Measurements from ENCODE around the gene RPL37A.

The RPL37A gene

DNA sequence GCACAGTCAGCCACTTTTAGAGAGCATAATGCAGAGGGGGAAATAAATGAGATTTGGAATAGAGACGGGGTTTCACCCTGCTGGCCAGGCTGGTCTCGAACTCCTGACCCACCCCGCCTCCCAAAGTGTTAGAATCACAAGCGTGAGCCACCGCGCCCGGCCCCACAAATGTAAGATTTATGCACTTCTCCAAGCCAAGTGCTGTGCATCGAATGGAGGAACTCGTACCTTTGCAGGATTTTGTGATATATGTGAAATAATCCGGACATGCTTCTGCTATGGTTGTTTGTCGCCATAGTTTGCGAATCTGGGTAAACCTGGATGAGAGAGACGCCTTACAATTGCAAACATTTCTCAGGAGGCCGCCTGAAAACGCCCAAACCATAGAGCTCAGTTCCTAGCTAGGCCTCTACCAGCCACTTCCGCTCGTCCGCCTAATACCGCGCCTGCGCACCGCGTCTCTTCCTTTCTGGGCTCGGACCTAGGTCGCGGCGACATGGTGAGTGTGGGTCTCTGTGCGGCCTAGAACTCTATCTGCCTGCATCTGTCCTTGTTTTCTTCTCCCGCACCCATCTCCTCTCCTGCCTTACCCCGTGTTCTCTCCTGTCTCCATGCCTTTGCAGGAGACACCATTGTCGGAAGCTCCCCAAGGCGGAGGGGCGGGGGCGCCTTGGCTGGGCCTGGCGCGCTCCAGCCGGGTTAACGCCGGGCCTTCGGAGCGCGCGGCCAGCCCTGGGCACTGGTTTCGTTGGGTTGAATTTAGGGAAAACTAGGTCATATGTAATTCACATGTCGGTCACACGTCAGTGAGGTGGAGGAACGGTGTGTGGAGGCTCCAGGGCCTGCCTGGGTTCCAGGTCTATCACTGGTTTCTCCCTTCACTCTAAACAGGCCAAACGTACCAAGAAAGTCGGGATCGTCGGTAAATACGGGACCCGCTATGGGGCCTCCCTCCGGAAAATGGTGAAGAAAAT is at the start of gene RPL37A:
TSS of gene RPL37A (plus strand) at position 466 of the 974 bp plus-strand sequence. CDS start at position 497, 31 bp downstream.
- peak; percentile 77 for DNase-seq (ENCODE audit: low read depth)

DNA sequence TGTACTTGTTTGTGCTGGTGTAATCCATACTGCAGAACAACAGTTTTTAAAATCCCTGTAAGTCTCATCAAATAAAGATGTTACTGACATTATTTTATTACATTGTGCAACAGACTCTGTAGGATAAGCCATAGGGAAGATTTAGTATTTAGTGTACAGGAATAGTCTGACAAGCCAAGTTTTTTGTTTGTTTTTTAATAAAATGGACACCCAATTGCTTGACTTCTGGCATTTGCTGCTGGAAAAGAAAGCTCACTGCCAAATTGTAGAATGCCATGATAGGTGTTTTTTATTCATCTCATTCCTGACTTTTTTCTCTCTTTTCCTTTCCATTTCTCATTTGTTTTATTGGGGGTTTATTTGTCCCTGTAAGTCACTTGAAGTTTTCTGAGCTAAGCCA is 48.3 kb upstream of the RPL37A start:
- no peak for DNase-seq (ENCODE audit: low read depth)

DNA sequence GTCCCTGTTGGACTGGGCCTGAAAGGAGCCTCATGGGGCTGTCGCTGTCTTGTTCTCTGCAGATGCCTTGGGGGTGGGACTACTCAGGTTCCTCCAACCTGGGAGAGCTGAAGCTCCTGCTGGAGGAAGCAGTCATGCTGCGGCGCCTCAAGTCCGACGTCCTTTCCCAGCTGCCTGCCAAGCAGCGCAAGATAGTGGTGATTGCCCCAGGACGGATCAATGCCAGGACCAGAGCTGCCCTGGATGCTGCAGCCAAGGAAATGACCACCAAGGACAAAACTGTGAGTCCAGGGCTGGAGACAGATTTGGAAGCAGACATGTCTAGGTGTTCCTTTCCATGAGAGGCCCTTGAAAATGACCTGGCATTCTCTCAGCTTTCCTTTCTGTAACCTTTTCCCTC is 47.9 kb upstream of the RPL37A start:
- DNase-seq (ENCODE audit: low read depth) = no peak

DNA sequence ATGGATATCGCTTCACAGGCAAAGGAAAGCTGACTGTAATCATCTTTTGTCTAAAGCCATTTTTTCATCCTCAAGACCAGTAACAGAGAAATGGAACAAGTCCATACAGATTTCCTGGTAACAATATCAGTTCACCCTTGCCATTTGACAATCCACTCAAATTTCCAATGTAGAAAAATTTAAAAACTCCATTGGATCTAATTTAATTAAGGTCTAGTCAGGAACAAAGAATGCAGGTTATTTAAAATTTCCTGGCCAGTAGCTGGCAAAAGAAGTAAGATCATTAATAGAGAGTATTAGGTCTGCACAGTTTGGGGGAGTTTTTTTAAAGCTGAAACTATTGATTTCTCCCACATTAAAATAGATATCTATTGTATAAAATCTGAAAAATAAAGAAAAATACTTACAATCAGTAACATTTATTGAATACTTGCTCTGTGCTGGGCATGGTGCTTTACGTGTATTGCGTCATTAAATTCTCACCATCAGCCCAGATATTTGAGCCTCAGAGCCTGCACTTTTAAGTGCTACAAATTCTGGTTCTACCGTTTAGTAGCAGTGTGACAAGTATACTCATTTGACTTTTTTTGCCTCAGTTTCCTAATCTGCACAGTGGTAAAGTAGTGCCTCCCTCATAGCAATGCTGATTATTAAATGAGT is 44.6 kb upstream of the RPL37A start:
- DNase-seq (ENCODE audit: low read depth) = no peak

DNA sequence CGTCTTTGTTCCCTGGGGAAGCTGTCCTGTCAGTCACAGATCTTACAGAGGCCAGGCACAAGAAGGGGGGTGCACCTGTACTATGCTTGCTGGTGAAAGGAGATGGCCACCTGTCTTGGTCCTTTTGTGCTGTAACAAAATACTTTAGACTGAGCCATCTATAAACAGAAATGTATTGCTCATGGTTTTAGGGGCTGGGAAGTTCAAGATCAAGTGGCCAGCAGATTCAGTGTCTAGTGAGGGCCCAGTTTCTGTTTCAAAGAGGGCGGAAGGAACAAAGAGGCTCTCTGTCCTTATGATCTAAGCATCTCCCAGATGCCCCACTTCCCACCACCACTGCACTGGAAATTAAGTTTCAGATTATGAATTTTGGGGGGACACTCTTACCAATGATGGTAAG is 35.5 kb upstream of the RPL37A start:
- no peak for DNase-seq (ENCODE audit: low read depth)

DNA sequence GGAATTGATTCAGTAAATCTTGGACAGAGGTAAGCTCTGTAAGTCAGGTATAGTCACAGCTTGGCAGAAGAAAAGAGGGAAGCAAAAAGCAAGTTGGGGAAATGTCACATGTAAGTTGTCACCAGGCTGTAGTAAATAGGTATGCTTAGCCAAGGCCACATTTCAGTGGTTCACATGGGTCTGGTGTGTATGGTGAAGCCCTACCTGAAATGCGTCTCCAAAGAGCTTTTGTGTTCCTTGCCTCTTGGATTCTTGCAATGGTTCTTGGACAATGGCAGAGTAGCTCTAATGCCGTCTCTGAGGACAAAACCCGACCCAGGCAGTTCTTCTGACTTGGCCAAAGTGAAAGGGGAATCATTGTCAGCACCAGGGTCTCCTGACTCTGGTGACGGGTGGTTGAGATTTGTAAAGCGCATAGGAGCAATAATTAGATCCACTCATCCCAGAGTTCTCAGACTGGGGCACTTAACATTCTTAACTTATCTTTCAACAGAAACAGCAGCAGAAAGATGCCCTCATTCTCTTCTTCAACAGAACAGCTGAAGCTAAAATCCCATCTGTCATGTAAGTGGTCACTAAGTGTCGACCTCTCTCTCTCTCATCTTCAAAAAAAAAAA is 34.4 kb upstream of the RPL37A start:
- no peak for DNase-seq (ENCODE audit: low read depth)

DNA sequence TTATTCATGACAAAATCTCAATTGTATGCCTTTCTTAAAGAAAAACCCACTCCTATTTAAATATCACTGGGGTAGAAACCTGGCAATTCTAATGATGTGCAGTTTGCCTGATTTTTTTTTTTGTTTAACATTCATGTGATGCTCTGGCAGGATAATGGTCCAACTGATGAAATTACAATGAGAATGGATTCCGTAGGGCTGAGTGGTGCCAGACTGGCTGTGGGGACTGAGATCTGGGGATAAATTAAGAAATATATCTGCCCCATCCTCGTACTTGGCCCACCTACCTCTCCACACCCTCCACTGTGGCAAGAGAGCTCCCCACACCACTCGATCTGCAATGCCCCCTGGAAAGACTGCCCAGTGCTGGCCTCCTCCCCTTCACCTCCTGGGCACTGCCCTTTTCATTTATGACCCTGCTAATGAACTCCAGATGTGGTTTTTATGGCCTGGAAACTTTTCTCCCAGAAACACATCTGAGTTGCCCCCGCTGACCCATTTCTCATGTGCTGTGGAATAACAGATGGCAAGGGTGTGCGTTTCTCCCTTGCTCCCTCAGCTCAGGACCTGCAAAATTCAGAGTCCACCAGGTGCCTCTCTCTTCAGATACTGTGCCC is 33.0 kb upstream of the RPL37A start:
- no peak for DNase-seq (ENCODE audit: low read depth)

DNA sequence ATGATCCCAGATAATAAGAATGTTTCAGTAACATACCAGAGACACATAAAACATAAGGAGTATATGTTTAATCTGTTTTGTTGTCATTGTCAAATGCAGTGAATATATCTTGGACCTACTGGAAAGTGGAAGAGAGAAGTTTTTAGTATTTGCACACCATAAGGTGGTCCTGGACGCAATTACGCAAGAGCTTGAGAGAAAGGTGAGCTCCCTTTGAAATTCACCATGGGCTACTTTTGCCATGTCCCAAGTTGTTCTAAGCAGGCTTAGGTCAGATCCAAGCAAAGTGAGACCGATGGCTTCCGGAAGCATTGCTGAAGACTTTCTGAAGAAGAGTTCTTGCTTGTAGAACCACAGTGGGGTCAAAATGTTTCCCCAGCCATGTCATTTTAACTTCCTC is 30.8 kb upstream of the RPL37A start:
- DNase-seq (ENCODE audit: low read depth) = no peak

DNA sequence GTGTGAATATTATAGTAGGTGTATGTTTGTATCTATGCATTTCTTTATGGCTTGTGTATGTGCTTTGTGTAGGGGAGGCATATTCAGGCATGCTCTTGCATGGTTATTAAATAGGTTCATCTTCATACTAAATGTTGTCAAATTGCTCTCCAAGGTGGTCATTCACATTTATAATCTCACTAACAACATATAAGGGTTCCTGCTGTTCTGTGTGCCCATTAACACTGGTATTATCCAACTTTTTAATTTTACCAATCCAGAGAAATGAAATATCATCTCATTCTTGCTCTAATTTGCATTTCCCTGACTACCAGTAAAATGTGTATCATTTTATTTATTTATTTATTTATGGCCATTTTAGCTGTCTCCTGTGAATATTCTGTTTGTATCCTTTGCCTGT is 29.0 kb upstream of the RPL37A start:
- no peak for DNase-seq (ENCODE audit: low read depth)

DNA sequence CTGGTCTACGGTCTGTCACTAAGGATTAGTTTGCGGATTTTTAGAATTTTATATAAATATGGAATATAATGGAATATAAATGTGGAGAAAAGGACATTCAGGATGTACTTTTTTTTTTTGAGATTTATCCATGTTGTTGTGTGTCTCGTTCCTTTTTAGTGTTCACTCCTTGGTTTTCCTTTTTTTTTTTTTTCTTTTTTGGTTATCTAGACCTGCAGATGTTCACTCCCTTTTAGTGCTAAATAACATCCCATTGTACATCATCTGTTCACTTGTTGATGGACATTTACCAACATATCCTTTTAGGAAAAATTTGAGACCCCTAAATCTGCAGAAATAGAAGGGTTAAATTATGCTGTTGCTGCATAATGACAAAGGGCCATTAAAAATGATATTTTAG is 25.5 kb upstream of the RPL37A start:
- DNase-seq (ENCODE audit: low read depth) = no peak

DNA sequence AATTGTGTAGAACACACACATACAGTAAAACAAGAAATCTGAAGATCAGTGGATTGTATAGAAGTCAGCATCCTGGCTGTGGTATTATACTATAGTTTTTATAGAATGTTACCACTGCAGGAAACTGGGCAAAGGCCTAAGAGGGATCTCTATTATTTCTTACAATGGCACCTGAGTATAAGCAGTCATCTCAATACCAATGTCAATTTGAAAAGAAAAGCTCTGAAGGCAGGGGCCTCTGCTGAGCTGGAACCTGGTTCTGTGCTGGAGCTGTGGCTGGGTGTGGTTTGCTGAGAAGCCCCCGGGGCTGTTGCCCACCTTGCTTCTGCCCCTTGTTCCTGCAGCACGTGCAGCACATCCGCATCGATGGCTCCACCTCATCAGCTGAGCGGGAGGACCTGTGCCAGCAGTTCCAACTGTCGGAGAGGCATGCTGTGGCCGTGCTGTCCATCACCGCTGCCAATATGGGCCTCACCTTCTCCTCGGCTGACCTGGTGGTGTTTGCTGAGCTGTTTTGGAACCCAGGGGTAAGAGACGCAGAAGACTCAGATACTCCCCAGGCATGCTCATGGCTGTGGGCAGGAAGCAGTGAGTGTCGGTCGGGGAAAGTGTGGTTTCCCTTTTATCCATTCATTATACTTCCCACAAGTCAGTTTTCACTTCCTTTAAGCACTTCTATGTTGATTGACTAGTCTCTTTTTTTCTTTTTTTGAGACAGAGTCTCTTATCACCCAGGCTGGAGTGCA is 23.5 kb upstream of the RPL37A start:
- no peak for DNase-seq (ENCODE audit: low read depth)

DNA sequence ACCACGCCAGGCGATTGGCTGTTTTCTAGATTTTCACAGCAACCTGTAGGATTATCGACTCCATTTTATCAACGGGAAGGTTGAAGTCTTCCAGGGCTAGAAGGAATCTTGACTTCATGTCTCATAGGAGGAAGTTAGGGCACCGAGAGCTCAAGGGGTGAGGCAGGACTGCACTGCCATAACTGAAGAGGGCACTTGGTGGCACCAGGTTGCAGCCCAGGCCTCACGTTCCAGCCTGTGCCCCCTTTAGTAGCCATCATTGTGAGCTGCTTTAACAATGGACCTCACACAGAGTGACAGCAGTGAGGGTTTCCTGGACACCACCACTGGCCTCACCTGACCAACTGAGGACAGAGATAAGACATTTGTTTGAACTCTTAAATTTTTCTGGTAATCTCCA is 22.9 kb upstream of the RPL37A start:
- DNase-seq (ENCODE audit: low read depth) = no peak

DNA sequence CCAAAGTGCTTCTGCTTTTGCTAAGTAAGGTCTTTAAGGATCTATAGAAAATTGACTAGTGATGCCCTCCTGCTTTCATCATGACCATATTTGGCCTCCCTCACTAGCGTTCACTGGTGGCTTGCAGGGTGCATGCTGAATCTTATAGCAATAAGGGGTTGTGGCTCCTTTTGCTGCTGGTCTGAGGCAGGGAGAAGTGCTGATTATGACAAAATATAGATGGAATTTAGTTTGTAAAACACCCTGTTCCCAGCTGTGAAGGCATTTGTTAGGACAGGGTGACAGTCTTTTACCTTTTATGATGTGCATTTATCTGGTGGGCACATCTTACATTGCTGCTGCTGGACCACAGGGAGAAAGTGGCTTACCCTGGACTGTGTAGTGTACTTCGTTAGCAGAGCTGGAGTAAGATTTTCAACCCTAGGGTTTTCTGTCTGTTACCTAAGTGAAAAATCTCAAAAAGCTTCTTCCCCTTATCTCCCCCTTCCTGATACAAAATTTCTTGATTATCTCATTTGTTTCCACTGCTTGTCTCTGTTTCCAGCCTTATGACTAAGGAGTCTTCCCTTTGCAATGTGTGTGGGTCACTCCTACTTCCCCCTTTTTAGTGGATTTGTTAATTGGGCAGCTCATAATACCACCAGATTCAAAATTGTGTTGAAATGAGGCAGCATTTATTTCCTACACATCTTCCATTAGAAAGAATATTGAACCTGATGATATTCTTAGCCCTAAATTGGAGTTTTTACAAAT is 21.2 kb upstream of the RPL37A start:
- no peak for DNase-seq (ENCODE audit: low read depth)

DNA sequence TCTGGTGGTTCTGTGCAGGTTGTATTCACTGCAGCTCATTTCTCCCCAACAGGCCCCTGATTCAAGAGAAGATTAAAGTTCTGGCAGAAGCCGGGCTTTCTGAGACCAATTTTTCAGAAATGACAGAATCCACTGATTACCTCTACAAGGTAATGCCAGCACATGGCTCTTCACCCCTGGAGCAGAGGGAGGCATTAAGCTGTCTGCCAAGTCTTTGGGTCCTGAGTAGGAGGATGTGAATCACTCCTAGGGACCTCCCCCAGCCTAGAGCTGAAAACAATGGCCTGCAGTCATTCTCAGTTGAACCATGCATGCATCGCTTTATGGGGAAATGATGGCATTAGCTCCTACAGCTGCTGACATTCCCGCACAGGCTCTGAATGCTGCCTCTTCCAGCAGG is 20.5 kb upstream of the RPL37A start:
- DNase-seq (ENCODE audit: low read depth) = no peak

DNA sequence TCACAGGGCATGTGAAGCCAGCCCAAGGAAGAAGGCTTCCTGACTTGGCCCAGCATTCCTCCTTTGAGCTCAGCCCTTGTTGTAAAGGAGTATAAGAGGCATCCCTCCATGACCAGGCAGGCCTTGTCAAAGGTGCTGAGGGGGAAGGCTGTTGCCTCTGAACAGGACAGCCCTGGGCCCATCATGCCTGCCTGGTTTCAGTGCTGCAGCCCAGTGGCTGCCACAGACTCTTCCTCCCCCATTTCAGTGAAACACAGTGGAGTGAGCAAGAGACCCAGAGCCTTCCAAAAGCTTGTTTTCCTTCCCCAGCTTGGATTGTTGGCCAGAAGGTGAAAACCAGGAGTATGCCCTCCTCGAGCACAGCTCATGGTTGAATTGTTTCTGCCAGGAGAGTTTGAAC is 19.9 kb upstream of the RPL37A start:
- no peak for DNase-seq (ENCODE audit: low read depth)

DNA sequence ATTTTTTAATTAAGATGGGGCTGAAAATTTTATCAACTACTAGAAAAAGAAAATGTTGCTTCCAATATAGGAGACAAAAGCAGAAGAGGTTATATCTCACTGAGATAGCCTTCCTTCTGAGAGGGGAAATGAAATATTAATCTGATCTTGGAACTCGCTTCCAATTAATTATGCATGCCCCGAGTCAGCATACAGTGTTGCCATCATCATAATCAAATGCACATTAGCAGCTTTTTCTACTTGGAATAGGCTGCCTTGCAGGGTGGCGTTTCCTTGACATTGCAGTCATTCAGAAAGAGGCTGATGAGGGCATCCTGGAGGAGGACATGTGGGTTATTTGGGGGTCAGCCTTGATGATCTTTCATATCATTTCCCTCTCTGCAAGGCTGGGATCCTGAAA is 18.4 kb upstream of the RPL37A start:
- no peak for DNase-seq (ENCODE audit: low read depth)

DNA sequence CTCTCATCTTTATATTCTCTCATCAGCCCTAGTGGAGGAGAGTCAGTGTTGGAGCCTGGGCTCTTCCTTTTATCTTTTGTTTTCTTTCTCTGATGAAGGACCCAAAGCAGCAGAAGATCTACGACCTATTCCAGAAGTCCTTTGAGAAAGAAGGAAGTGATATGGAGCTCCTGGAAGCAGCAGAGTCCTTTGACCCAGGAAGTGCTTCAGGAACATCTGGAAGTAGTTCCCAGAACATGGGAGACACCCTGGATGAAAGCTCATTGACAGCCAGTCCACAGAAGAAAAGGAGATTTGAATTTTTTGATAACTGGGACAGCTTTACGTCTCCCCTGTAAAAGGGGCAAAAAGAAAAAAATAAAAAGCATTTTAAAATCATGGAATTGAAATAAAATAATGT is 16.0 kb upstream of the RPL37A start:
- DNase-seq (ENCODE audit: low read depth) = no peak

DNA sequence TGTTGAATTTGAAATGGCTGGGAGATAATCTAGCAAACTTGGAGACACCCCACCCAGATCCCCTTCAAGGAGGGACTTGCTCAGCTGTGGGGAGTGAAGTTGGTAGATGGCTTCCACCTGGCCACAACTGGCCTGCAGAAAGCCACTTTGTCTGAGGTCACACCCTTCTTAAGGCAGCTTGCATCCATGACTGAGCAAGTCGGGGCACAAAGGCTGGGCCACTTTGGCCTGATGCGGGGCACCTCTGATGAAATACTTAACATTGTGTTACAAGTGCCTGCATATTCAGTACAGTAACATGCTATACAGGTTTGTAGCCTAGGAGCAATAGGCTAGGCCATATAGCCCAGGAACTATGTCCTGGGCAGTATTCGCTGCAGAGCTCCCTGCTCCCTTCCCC is 13.4 kb upstream of the RPL37A start:
- DNase-seq (ENCODE audit: low read depth) = no peak

DNA sequence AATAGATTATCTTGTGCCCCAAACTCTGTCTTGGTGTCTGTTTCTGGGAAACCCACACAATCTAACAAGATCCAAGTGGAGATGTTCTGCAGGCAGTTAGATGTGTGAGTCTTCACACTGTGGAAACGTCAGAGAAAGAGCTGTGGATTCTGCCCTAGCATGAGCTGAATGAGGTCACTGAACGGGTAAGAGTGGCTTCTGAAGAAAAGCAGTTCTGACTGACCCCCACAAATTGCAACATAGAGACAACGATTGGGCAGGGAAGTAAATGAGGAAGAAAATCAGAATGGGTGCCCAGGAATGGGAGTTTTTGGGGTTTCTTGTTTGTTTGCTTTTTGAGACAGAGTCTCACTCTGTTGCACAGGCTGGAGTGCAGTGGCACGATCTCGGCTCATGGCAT is 12.9 kb upstream of the RPL37A start:
- DNase-seq (ENCODE audit: low read depth) = no peak

DNA sequence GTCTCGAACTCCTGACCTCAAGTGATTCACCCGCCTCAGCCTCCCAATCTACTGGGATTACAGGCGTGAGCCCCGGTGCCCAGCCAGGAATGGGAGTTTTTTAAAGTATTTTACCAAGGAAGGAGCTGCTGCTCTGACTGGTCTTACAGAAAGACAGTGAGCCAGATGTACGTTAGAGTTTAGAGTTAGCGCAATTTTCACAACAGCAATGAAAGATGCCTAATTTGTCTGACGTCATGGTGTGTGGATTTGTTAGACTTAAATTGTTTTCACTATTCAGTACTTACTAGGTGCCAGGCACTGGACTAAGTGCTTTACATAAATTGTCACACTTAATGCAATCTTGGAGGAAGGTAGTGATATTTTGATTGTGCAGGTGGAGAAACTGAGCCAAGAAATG is 12.4 kb upstream of the RPL37A start:
- no peak for DNase-seq (ENCODE audit: low read depth)

DNA sequence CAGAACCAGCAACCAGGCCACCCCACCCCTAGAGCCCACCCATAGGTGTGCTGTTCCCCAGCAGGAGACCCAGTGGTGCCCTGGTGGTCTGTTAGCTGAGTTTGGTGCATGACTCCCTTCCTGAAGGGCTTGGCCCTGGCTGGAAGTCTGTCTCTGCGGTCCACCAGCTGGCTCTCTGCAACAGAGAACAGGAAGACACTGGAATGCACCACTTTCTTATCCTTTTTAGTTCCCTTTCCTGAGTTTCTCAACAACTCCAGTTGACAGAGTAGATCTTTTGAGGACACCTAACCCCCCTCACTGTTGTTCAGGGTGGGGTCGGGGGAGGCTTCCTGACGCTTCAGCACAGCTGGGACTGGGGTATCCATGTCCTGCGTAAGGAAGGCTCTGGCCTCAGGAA is 11.9 kb upstream of the RPL37A start:
- DNase-seq (ENCODE audit: low read depth) = no peak
